GM12878 (cell line): ENCODE measurements around the gene PHF21B. TPM values are rescaled to one million over a fixed set of nuclear protein-coding genes. Genes with fewer than 3 reads are reported as not detected.

Experiments used
- ATAC-seq: fragments of 200-7000 bp; cut with Tn5 transposase; 3 replicates; pipeline ENCODE4 v1.9.1; 2020; ENCODE audit warnings: mild to moderate bottlenecking, moderate library complexity
- BruUV-seq: library from RNA; stranded (reverse); fragments of 400-500 nt; replicated peaks from 2 replicates; lab custom pipeline; 2021; lab: Mats Ljungman, UMichigan
- CTCF ChIA-PET: fragments of 300-600 bp; sonication (Branson Sonifier 250); formaldehyde crosslinking; extraction: SDS; loops from one replicate; lab custom pipeline; 2021; ENCODE audit warnings: inconsistent platforms; lab: Yijun Ruan, JAX
- POLR2A ChIA-PET: fragments of 350-600 bp; formaldehyde crosslinking; extraction: SDS; loops from one replicate; lab custom pipeline; 2021; ENCODE audit warnings: inconsistent platforms; lab: Charles Lee
- RAD21 ChIA-PET: fragments of 300-600 bp; sonication (Branson Sonifier 250); formaldehyde crosslinking; loops from one replicate; lab custom pipeline; 2023; ENCODE audit warnings: antibody characterized with exemption; ENCODE audit not compliant: unreplicated experiment; lab: Charles Lee
- SMC1A ChIA-PET: fragments of 300-600 bp; sonication (Branson Sonifier 250); formaldehyde crosslinking; loops from one replicate; lab custom pipeline; 2023; ENCODE audit not compliant: unreplicated experiment, uncharacterized antibody; lab: Charles Lee
- DNase-seq: peaks from one replicate; pipeline ENCODE4 v3.0.0-alpha.2; 2011; ENCODE audit warnings: low read depth, low spot score
- FAIRE-seq: peaks from 3 replicates; lab custom pipeline; 2011; peaks lifted over from hg19 to GRCh38; lab: Jason Lieb, UNC
- H2AFZ ChIP-seq: 2 replicates; pipeline ENCODE4 v1.6.0; 2011; ENCODE audit warnings: low read depth, low read length, control low read depth; ENCODE audit not compliant: control insufficient read depth
- H3K27ac ChIP-seq: 2 replicates; pipeline ENCODE4 v1.5.1; 2011; ENCODE audit warnings: control low read depth; ENCODE audit not compliant: control insufficient read depth, insufficient read depth
- H3K27me3 ChIP-seq, 2 experiments: replicated peaks in 1 of 2; 2 replicates each; pipeline versions ENCODE4 v1.6.0 to v1.6.1; 2011; ENCODE audit warnings: low read length in 1 of 2; ENCODE audit not compliant: control insufficient read depth in 2 of 2, insufficient read depth in 2 of 2
- H3K36me3 ChIP-seq, 2 experiments: 2 replicates each; pipeline ENCODE4 v1.5.1; 2011; ENCODE audit warnings: low read length in 1 of 2; ENCODE audit not compliant: control insufficient read depth in 2 of 2, insufficient read depth in 2 of 2
- H3K4me1 ChIP-seq: 2 replicates; pipeline ENCODE4 v1.6.1; 2011; ENCODE audit warnings: mild to moderate bottlenecking, low read length, moderate library complexity, mixed read lengths; ENCODE audit not compliant: control insufficient read depth, insufficient read depth
- H3K4me2 ChIP-seq: 2 replicates; pipeline ENCODE4 v1.6.0; 2011; ENCODE audit warnings: control low read depth; ENCODE audit not compliant: control insufficient read depth, insufficient read depth
- H3K4me3 ChIP-seq: fragments of 200-600 bp; sonication (generic); 2 replicates; pipeline ENCODE4 v1.5.1; 2016
- H3K79me2 ChIP-seq: 2 replicates; pipeline ENCODE4 v1.6.0; 2011; ENCODE audit warnings: low read length; ENCODE audit not compliant: control insufficient read depth, insufficient read depth
- H3K9ac ChIP-seq: 2 replicates; pipeline ENCODE4 v1.8.0; 2011; ENCODE audit warnings: low read length, control low read depth, mixed read lengths; ENCODE audit not compliant: control insufficient read depth, insufficient read depth
- H3K9me3 ChIP-seq: replicated peaks from 3 replicates; pipeline ENCODE4 v1.5.1; 2011; ENCODE audit warnings: mild to moderate bottlenecking, low read length; ENCODE audit not compliant: control insufficient read depth, insufficient read depth
- H4K20me1 ChIP-seq: 2 replicates; pipeline ENCODE4 v1.6.0; 2011; ENCODE audit not compliant: control insufficient read depth, insufficient read depth
- BACH1 ChIP-seq: fragments of 450-650 bp; IDR thresholded peaks from 2 replicates; pipeline ENCODE4 v1.6.1; 2017; ENCODE audit warnings: mild to moderate bottlenecking, borderline replicate concordance
- BRCA1 ChIP-seq: IDR thresholded peaks from 2 replicates; pipeline ENCODE4 v1.6.1; 2011; ENCODE audit warnings: low read depth, low read length, improper control_type of control experiment
- EGR1 ChIP-seq, 2 experiments: IDR thresholded peaks; 1 replicate in 1 of 2; 2 replicates in 1 of 2; pipeline ENCODE4 v1.6.1; 2011 to 2012; ENCODE audit warnings: low read depth in 2 of 2, low read length in 2 of 2, borderline replicate concordance in 1 of 2, mild to moderate bottlenecking in 1 of 2, moderate library complexity in 1 of 2
- POLR2A ChIP-seq: IDR thresholded peaks from 2 replicates; pipeline ENCODE4 v1.6.1; 2011; ENCODE audit warnings: low read depth, mild to moderate bottlenecking, low read length
- RAD51 ChIP-seq: fragments of 450-650 bp; IDR thresholded peaks from 2 replicates; pipeline ENCODE4 v1.6.1; 2016; ENCODE audit warnings: moderate library complexity, mild to moderate bottlenecking, inconsistent platforms
- RB1 ChIP-seq: fragments of 450-650 bp; formaldehyde crosslinking; IDR thresholded peaks from 2 replicates; pipeline ENCODE4 v1.6.1; 2017; ENCODE audit warnings: mild to moderate bottlenecking, borderline replicate concordance
- RUNX3 ChIP-seq: IDR thresholded peaks from 2 replicates; pipeline ENCODE4 v1.6.1; 2012; ENCODE audit warnings: low read length, inconsistent platforms
- SMAD1 ChIP-seq: fragments of 450-650 bp; IDR thresholded peaks from 2 replicates; pipeline ENCODE4 v1.6.1; 2018; ENCODE audit warnings: mild to moderate bottlenecking, low read depth; ENCODE audit not compliant: partially characterized antibody
- SMARCA5 ChIP-seq: fragments of 450-650 bp; IDR thresholded peaks from 2 replicates; pipeline ENCODE4 v1.6.1; 2017; ENCODE audit warnings: mild to moderate bottlenecking
- SMC3 ChIP-seq: IDR thresholded peaks from 2 replicates; pipeline ENCODE4 v1.6.1; 2011; ENCODE audit warnings: low read length, improper control_type of control experiment, borderline replicate concordance
- TBL1XR1 ChIP-seq: IDR thresholded peaks from 2 replicates; pipeline ENCODE4 v1.6.1; 2012; ENCODE audit warnings: low read depth, low read length, improper control_type of control experiment
- TCF7 ChIP-seq: IDR thresholded peaks from 2 replicates; pipeline ENCODE4 v1.6.1; 2014; ENCODE audit warnings: antibody characterized with exemption, borderline replicate concordance
- WGBS: methylation state at CpG from one replicate; pipeline ENCODE4 v1.1.6; 2016; ENCODE audit warnings: low lambda C conversion rate; ENCODE audit not compliant: insufficient replicate concordance, insufficient coverage; ENCODE audit errors: missing lambda C conversion rate; 5-methylcytosine and 5-hydroxymethylcytosine counted together
- in situ Hi-C: fragments of 300-500 bp; cut with MboI; formaldehyde crosslinking; loops from 9 replicates; pipeline ENCODE4 v1.14.3; 2018; ENCODE audit warnings: mixed read lengths
- intact Hi-C: fragments of 100-400 bp; cut with micrococcal nuclease; formaldehyde crosslinking; loops from one replicate; pipeline ENCODE4 v1.14.2; 2022; ENCODE audit not compliant: unreplicated experiment
- polyA plus RNA-seq, 11 experiments: library from polyadenylated mRNA; depleted of rRNA in 4 of 11; unstranded in 6 of 11; stranded (reverse) in 5 of 11; fragments of >200 nt; fragmentation: Nextera tagmentation in 4 of 11; fragmentation: Illumina TruSeq in 1 of 11; extraction: Ambion mirVana in 4 of 11; extraction: Trizol in 1 of 11; gene quantifications; 1 replicate in 1 of 11; 2 replicates in 10 of 11; pipeline versions ENCODE4 v1.2.1 to v1.2.3, GENCODE V29; 2011 to 2016; ENCODE audit warnings: inconsistent platforms in 2 of 11, missing spikeins in 2 of 11, low read depth in 1 of 11
- total RNA-seq, 4 experiments: library from RNA; depleted of rRNA in 3 of 4; stranded (reverse); fragments of >200 nt in 3 of 4; fragmentation: Illumina TruSeq in 1 of 4; extraction: Trizol in 1 of 4; gene quantifications; 2 replicates each; pipeline versions ENCODE4 v1.2.1 to v1.2.3, GENCODE V29; 2013 to 2021
- TF ChIP-seq, protein P1 (sequence below): fragments of 450-650 bp; formaldehyde crosslinking; IDR thresholded peaks from 2 replicates; pipeline ENCODE4 v1.4.0; 2020; ENCODE audit warnings: mild to moderate bottlenecking, moderate library complexity
- TF ChIP-seq, protein P2 (sequence below): IDR thresholded peaks from 2 replicates; pipeline ENCODE4 v1.6.1; 2012; ENCODE audit warnings: low read length, inconsistent platforms
- TF ChIP-seq, protein P3 (sequence below): IDR thresholded peaks from 2 replicates; pipeline ENCODE4 v1.6.1; 2011; ENCODE audit warnings: mild to moderate bottlenecking, low read depth, low read length, moderate library complexity; ENCODE audit not compliant: insufficient replicate concordance

PHF21B gene
- total and polyA plus RNA-seq, 10 of the 15 experiments (the other 5 are each of a cell fraction or from before 2014, with no cell fraction given), result 0.03 to 0.35 TPM; not detected in 8

DNA sequence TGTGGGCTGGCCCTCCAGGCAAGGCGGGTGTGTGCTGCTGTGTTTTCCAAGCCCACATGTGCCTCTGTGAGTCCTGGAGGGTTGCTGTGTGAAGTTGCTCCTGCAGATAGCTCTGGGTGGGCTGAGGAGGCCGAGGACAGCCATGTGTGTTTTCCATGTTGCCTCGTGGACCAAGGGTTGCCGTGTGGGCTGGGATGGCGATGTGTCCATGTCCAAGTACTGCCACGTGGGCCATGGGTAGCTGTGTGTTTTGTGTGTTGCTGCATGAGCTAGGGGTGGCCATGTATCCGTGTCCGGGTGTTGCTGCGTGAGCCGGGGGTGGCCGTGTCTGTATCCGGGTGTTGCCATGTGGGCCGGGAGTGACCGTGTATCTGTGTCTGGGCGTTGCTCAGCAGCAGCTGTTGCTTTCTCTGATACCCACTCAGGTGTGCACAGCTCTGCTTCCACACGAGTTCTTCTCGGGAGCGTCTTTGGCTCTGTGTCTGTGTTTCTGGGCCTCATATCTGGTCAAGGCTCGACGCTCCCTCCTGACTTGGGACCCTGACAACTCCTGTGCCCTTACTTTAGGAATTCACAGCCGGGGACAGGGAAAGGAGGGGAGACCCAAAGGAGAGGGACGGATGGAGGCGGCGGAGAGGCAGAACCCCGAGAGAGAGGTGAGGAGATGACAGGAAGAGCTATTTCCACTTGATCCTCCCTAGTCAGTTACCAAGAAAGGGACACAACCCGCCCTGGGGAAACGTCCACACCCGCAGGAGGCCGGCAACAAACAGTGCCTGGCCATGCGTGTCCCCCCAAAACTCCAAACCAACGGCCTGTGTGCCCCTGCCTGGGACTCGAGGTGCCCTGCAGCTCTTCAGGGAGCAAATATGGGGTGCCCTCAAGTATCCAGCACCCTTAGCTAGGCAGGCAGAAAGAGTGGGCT lies 83.1 kb downstream of the PHF21B start (continued):
- TF ChIP-seq, protein P1, sequence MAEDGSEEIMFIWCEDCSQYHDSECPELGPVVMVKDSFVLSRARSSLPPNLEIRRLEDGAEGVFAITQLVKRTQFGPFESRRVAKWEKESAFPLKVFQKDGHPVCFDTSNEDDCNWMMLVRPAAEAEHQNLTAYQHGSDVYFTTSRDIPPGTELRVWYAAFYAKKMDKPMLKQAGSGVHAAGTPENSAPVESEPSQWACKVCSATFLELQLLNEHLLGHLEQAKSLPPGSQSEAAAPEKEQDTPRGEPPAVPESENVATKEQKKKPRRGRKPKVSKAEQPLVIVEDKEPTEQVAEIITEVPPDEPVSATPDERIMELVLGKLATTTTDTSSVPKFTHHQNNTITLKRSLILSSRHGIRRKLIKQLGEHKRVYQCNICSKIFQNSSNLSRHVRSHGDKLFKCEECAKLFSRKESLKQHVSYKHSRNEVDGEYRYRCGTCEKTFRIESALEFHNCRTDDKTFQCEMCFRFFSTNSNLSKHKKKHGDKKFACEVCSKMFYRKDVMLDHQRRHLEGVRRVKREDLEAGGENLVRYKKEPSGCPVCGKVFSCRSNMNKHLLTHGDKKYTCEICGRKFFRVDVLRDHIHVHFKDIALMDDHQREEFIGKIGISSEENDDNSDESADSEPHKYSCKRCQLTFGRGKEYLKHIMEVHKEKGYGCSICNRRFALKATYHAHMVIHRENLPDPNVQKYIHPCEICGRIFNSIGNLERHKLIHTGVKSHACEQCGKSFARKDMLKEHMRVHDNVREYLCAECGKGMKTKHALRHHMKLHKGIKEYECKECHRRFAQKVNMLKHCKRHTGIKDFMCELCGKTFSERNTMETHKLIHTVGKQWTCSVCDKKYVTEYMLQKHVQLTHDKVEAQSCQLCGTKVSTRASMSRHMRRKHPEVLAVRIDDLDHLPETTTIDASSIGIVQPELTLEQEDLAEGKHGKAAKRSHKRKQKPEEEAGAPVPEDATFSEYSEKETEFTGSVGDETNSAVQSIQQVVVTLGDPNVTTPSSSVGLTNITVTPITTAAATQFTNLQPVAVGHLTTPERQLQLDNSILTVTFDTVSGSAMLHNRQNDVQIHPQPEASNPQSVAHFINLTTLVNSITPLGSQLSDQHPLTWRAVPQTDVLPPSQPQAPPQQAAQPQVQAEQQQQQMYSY (CRISPR knock-in tag), result no peak
- TF ChIP-seq POLR2A (no peak), TBL1XR1 (no peak), RAD51 (no peak), SMAD1 (no peak), TCF7 (no peak)

DNA sequence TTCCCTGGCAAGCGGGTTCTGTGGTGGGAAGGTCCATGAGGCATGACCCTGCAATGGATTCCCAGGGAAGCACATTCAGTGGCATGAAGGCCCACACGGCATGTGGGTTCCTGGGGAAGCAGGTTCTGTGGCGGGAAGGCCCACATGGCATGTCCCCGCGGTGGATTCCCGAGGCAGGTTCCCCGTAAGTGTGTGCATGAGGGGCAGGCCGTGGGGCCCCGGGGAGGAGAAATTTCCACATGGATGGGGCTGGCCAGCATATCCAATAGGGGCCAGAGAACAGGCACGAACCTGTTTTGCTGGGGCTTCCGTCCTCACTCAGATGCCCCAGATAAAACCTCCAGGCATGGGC lies 83.7 kb downstream of the PHF21B start:
- no peaks in the 10 kb centered on the region for H3K36me3 ChIP-seq
- H3K27ac ChIP-seq, result no peak overlapping the region
- H3K4me1 ChIP-seq, result no peaks in the 10 kb centered on the region
- no peak for FAIRE-seq
- TF ChIP-seq RUNX3 (no peak), SMAD1 (no peak), BACH1 (no peak), EGR1 (IDR thresholded peaks at IDR 0.05; ENCODE audit: borderline replicate concordance in 1 of 2, low read depth in 2 of 2, low read length in 2 of 2) (no peak), RB1 (no peak), SMC3 (no peak), BRCA1 (no peak), SMARCA5 (no peak)
- TF ChIP-seq, protein P2, sequence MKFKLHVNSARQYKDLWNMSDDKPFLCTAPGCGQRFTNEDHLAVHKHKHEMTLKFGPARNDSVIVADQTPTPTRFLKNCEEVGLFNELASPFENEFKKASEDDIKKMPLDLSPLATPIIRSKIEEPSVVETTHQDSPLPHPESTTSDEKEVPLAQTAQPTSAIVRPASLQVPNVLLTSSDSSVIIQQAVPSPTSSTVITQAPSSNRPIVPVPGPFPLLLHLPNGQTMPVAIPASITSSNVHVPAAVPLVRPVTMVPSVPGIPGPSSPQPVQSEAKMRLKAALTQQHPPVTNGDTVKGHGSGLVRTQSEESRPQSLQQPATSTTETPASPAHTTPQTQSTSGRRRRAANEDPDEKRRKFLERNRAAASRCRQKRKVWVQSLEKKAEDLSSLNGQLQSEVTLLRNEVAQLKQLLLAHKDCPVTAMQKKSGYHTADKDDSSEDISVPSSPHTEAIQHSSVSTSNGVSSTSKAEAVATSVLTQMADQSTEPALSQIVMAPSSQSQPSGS, result no peak
- TF ChIP-seq, protein P3, sequence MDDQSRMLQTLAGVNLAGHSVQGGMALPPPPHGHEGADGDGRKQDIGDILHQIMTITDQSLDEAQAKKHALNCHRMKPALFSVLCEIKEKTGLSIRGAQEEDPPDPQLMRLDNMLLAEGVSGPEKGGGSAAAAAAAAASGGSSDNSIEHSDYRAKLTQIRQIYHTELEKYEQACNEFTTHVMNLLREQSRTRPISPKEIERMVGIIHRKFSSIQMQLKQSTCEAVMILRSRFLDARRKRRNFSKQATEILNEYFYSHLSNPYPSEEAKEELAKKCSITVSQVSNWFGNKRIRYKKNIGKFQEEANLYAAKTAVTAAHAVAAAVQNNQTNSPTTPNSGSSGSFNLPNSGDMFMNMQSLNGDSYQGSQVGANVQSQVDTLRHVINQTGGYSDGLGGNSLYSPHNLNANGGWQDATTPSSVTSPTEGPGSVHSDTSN, result no peak
- H3K79me2 ChIP-seq, result no peaks in the 10 kb centered on the region
- no peak overlapping the region for H3K9ac ChIP-seq
- in situ Hi-C loops (no loop called here), intact Hi-C loops (no loop called here)
- ATAC-seq, result no peak
- ChIA-PET CTCF (no interaction called here), SMC1A (no interaction called here), RAD21 (no interaction called here), POLR2A (no interaction called here)
- no peak overlapping the region for H3K4me2 ChIP-seq
- no peak overlapping the region for H3K4me3 ChIP-seq
- no peak overlapping the region for H2AFZ ChIP-seq
- no peak for DNase-seq
- no TSS peak for BruUV-seq
- H3K9me3 ChIP-seq, result peaks cover 1% of the 10 kb centered on the region; the same call in 2 of the 3 replicates
- H4K20me1 ChIP-seq, result no peaks in the 10 kb centered on the region
- H3K27me3 ChIP-seq, result peaks cover 0 to 3% of the 10 kb centered on the region in 2 experiments; a peak in 2 of 4 replicates
- WGBS, result 41% methylated on average over 11 of the region's 11 CpGs
